ENCODE data around the gene ADARB1.

DNA sequence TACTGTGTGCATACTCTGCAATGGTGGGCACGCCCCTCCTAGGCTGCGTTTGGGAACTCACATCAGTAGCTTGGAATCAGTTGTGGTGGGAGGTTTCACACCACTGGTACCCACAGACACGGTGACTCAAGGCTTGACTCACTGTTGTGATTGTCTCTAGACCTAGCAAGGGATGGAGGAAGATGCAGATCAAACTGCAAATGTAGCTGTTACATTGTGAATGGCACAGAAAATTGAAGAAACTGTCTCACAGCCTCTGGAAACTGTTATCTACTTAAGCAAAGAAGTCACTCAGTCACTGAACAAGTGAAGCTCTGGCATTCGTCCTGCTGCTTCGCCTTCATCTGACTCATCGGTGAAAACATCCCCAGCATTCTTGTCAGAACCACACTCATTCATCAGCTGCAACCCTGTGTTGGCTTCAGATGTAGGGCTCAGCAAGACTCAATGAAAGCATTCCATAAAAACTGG, 153.8 kb downstream of the ADARB1 start:
- TF ChIP-seq CTCF (IDR thresholded peaks at IDR 0.05) (no peak), EP300 (IDR thresholded peaks at IDR 0.05; ENCODE audit: low read depth) (no peak)

Data from transverse colon (tissue), 3 donors.